Measurements from ENCODE around the gene SLC6A9.

GRCh38 chr1:43999455-43999854, 31.8 kb downstream of the SLC6A9 start:
- no peak for TF ChIP-seq POLR2AphosphoS5 (IDR thresholded peaks at IDR 0.05)
- no peak for TF ChIP-seq EP300 (IDR thresholded peaks at IDR 0.05)
